GM23338 (cell line): Measurements from ENCODE around the gene NTRK3. TPM values are rescaled to one million over a fixed set of nuclear protein-coding genes. Genes with fewer than 3 reads are reported as not detected.
"Not testable (repeated sequence)": the region's sequence is repeated elsewhere in the genome, so short reads cannot be mapped to it uniquely, and the experiment has no call there.

Source experiments
- ATAC-seq: fragments of 200-7000 bp; cut with Tn5 transposase; 3 replicates; pipeline ENCODE4 v1.9.1; 2020
- DNase-seq: peaks from one replicate; pipeline ENCODE4 v3.0.0-alpha.2; 2015; ENCODE audit warnings: low spot score
- H2AFZ ChIP-seq: fragments of 200-600 bp; sonication (generic); 2 replicates; pipeline ENCODE4 v1.8.0; 2016; ENCODE audit warnings: antibody characterized with exemption, mild to moderate bottlenecking, moderate library complexity
- H3F3A ChIP-seq: fragments of 200-600 bp; sonication (generic); replicated peaks from 2 replicates; pipeline ENCODE4 v1.8.0; 2017; ENCODE audit warnings: antibody characterized with exemption, mixed run types, low read depth
- H3K27ac ChIP-seq: fragments of 200-600 bp; sonication (generic); 2 replicates; pipeline ENCODE4 v1.6.1; 2016; ENCODE audit warnings: low read depth
- H3K27me3 ChIP-seq: fragments of 200-600 bp; sonication (generic); 2 replicates; pipeline ENCODE4 v1.8.0; 2016; ENCODE audit warnings: mild to moderate bottlenecking, mixed run types, moderate library complexity; ENCODE audit not compliant: insufficient read depth
- H3K36me3 ChIP-seq: fragments of 200-600 bp; sonication (generic); 2 replicates; pipeline ENCODE4 v1.8.0; 2016; ENCODE audit warnings: mild to moderate bottlenecking; ENCODE audit not compliant: insufficient read depth
- H3K4me1 ChIP-seq: fragments of 200-600 bp; sonication (generic); 2 replicates; pipeline ENCODE4 v1.8.0; 2016; ENCODE audit warnings: mild to moderate bottlenecking, moderate library complexity; ENCODE audit not compliant: insufficient read depth
- H3K4me2 ChIP-seq: fragments of 200-600 bp; sonication (generic); 2 replicates; pipeline ENCODE4 v1.7.1; 2017; ENCODE audit warnings: mixed run types
- H3K4me3 ChIP-seq: fragments of 200-600 bp; sonication (generic); 2 replicates; pipeline ENCODE4 v1.6.1; 2016; ENCODE audit warnings: mixed run types
- H3K79me2 ChIP-seq: fragments of 200-600 bp; sonication (generic); replicated peaks from 2 replicates; pipeline ENCODE4 v1.8.0; 2017; ENCODE audit warnings: mild to moderate bottlenecking; ENCODE audit not compliant: insufficient read depth
- H3K9me2 ChIP-seq: fragments of 200-600 bp; sonication (generic); 2 replicates; pipeline ENCODE4 v1.8.0; 2017; ENCODE audit not compliant: insufficient read depth
- H4K20me1 ChIP-seq: fragments of 200-600 bp; sonication (generic); replicated peaks from 2 replicates; pipeline ENCODE4 v1.8.0; 2017; ENCODE audit warnings: mild to moderate bottlenecking; ENCODE audit not compliant: insufficient read depth
- H3K27ac Mint-ChIP-seq: 2 replicates; pipeline ENCODE4 v1.8.0; 2020; ENCODE audit warnings: inconsistent platforms, mild to moderate bottlenecking, moderate library complexity, mixed read lengths
- H3K27me3 Mint-ChIP-seq: 3 replicates; pipeline ENCODE4 v1.8.0; 2022; ENCODE audit warnings: low read depth, mild to moderate bottlenecking, moderate library complexity, mixed read lengths, inconsistent platforms; ENCODE audit not compliant: insufficient read depth, poor library complexity
- H3K36me3 Mint-ChIP-seq: 3 replicates; pipeline ENCODE4 v1.8.0; 2021; ENCODE audit warnings: low read depth, mild to moderate bottlenecking, inconsistent platforms, moderate library complexity, mixed read lengths
- H3K4me1 Mint-ChIP-seq: 3 replicates; pipeline ENCODE4 v1.8.0; 2020; ENCODE audit warnings: mild to moderate bottlenecking, inconsistent platforms, mixed read lengths
- H3K4me3 Mint-ChIP-seq: 3 replicates; pipeline ENCODE4 v1.8.0; 2021; ENCODE audit warnings: moderate library complexity, mild to moderate bottlenecking, inconsistent platforms, mixed read lengths
- H3K9me3 Mint-ChIP-seq: 3 replicates; pipeline ENCODE4 v1.8.0; 2020; ENCODE audit warnings: moderate library complexity, mild to moderate bottlenecking, inconsistent platforms, mixed read lengths
- EZH2 ChIP-seq: fragments of 200-600 bp; sonication (generic); IDR thresholded peaks from one replicate; pipeline ENCODE4 v1.8.0; 2017; ENCODE audit warnings: antibody characterized with exemption, mild to moderate bottlenecking, low read depth; ENCODE audit not compliant: unreplicated experiment
- EZH2phosphoT487 ChIP-seq: fragments of 200-600 bp; sonication (generic); IDR thresholded peaks from one replicate; pipeline ENCODE4 v1.8.1; 2018; ENCODE audit warnings: antibody characterized with exemption; ENCODE audit not compliant: unreplicated experiment
- JUNB ChIP-seq: IDR thresholded peaks from one replicate; pipeline ENCODE4 v1.6.1; 2016; ENCODE audit warnings: antibody characterized with exemption; ENCODE audit not compliant: unreplicated experiment
- NANOG ChIP-seq: IDR thresholded peaks from 2 replicates; pipeline ENCODE4 v1.6.1; 2016; ENCODE audit warnings: antibody characterized with exemption, borderline replicate concordance
- POLR2AphosphoS5 ChIP-seq: IDR thresholded peaks from 2 replicates; pipeline ENCODE4 v1.6.1; 2016; ENCODE audit warnings: antibody characterized with exemption, low read depth
- REST ChIP-seq: IDR thresholded peaks from one replicate; pipeline ENCODE4 v1.6.1; 2018; ENCODE audit warnings: antibody characterized with exemption; ENCODE audit not compliant: unreplicated experiment
- ZNF331 ChIP-seq: fragments of 250-450 bp; sonication (Bioruptor Pico); IDR thresholded peaks from 2 replicates; pipeline ENCODE4 v1.5.0; 2020; ENCODE audit warnings: low read depth, mild to moderate bottlenecking, moderate library complexity
- polyA plus RNA-seq: library from polyadenylated mRNA; unstranded; fragments of >200 nt; fragmentation: Nextera tagmentation; extraction: Ambion mirVana; gene quantifications from 2 replicates; pipeline ENCODE4 v1.2.1, GENCODE V29; 2016
- total RNA-seq: library from RNA; depleted of rRNA; stranded (reverse); fragments of >200 nt; shearing (Covaris generic); gene quantifications from 2 replicates; pipeline ENCODE4 v1.2.3, GENCODE V29; 2014
- TF ChIP-seq, protein P1 (sequence below), 2 experiments: fragments of 200-600 bp in 1 of 2; sonication (generic) in 1 of 2; conservative IDR thresholded peaks; 2 replicates each; pipeline versions ENCODE4 v1.5.1 to v1.6.1; 2016 to 2017; ENCODE audit warnings: antibody characterized with exemption in 2 of 2, low read depth in 2 of 2, mild to moderate bottlenecking in 2 of 2, moderate library complexity in 1 of 2

The NTRK3 gene
- total and polyA plus RNA-seq, 2 experiments from 2014 or later: 3.1 to 5.3 TPM

GRCh38 chr15:88036154-88036839 is 220.2 kb downstream of the NTRK3 start:
- Histone ChIP-seq H3K36me3 (no peaks in the 10 kb centered on the region), H3F3A (no peaks in the 10 kb centered on the region), H3K27me3 (no peaks in the 10 kb centered on the region), H4K20me1 (no peaks in the 10 kb centered on the region), H3K4me3 (peak overlapping the region; percentile 32), H3K9me2 (peaks cover 39% of the 10 kb centered on the region), H3K4me2 (peak overlapping the region; percentile 47), H3K27ac (peak overlapping the region; percentile 78), H3K4me1 (peaks cover 37% of the 10 kb centered on the region), H2AFZ (no peak overlapping the region), H3K79me2 (no peaks in the 10 kb centered on the region)
- Mint-ChIP-seq H3K4me1 (peaks cover 44% of the 10 kb centered on the region), H3K36me3 (peaks cover 7% of the 10 kb centered on the region; the same call in 1 of the 3 replicates), H3K4me3 (peak overlapping the region; percentile 31), H3K27me3 (peaks cover 13% of the 10 kb centered on the region), H3K27ac (peak overlapping the region; percentile 58), H3K9me3 (no peaks in the 10 kb centered on the region)
- TF ChIP-seq NANOG: peak; percentile 93
- TF ChIP-seq POLR2AphosphoS5: no peak
- ATAC-seq (peak; percentile 87), DNase-seq (peak; percentile 59)

DNA sequence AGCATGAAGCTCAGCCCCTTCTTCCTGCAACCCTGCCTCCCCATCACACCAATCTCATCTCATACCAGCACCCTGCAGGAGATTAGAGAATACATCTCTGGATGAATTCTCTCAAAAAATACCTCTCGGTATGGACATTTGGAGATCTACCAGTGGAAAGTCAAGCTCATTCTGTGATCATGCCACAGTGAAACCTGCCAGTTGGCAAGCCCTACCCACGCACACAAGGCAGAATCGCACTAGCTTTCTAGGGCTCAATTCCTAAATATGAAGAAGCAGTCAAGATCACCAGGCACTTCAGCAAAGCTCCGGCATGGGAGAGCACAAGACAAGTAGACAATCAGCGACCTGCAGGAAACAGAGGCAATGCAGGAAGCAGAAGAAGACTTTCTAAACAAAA is 221.2 kb downstream of the NTRK3 start:
- peak overlapping the region; percentile 61 for H3K27ac Mint-ChIP-seq
- peaks cover 44% of the 10 kb centered on the region for H3K4me1 Mint-ChIP-seq
- Histone ChIP-seq H2AFZ (no peak overlapping the region; the same call in 1 of the 2 replicates), H3K27me3 (no peaks in the 10 kb centered on the region), H3K4me3 (no peak overlapping the region), H3K79me2 (no peaks in the 10 kb centered on the region), H3K27ac (peak overlapping the region; percentile 1), H3K4me2 (peak overlapping the region; percentile 39; the same call in 1 of the 2 replicates), H3K9me2 (peaks cover 30% of the 10 kb centered on the region; the same call in 1 of the 2 replicates), H4K20me1 (no peaks in the 10 kb centered on the region), H3F3A (no peaks in the 10 kb centered on the region), H3K36me3 (no peaks in the 10 kb centered on the region), H3K4me1 (peaks cover 37% of the 10 kb centered on the region)
- H3K27me3 Mint-ChIP-seq: peaks cover 13% of the 10 kb centered on the region
- no peak overlapping the region for H3K4me3 Mint-ChIP-seq
- peaks cover 12% of the 10 kb centered on the region; the same call in 1 of the 3 replicates for H3K36me3 Mint-ChIP-seq
- no peak for DNase-seq
- no peaks in the 10 kb centered on the region for H3K9me3 Mint-ChIP-seq
- TF ChIP-seq EZH2phosphoT487 (no peak), JUNB (no peak), ZNF331 (CRISPR knock-in tag) (no peak), POLR2AphosphoS5 (no peak), REST (no peak), EZH2 (no peak)
- TF ChIP-seq, protein P1, sequence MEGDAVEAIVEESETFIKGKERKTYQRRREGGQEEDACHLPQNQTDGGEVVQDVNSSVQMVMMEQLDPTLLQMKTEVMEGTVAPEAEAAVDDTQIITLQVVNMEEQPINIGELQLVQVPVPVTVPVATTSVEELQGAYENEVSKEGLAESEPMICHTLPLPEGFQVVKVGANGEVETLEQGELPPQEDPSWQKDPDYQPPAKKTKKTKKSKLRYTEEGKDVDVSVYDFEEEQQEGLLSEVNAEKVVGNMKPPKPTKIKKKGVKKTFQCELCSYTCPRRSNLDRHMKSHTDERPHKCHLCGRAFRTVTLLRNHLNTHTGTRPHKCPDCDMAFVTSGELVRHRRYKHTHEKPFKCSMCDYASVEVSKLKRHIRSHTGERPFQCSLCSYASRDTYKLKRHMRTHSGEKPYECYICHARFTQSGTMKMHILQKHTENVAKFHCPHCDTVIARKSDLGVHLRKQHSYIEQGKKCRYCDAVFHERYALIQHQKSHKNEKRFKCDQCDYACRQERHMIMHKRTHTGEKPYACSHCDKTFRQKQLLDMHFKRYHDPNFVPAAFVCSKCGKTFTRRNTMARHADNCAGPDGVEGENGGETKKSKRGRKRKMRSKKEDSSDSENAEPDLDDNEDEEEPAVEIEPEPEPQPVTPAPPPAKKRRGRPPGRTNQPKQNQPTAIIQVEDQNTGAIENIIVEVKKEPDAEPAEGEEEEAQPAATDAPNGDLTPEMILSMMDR (conservative IDR thresholded peaks at IDR 0.05; ENCODE audit: low read depth in 2 of 2): no peak
- ATAC-seq: no peak; the same call in 2 of the 3 replicates

- Mint-ChIP-seq H3K36me3 (peaks cover 12% of the 10 kb centered on the region; the same call in 1 of the 3 replicates), H3K4me1 (peaks cover 53% of the 10 kb centered on the region)
- H3K4me1 ChIP-seq: peaks cover 44% of the 10 kb centered on the region
- not testable (repeated sequence) for DNase-seq, H3K79me2 ChIP-seq, H3K27me3 ChIP-seq, ATAC-seq, H3K27ac Mint-ChIP-seq, H3K27ac ChIP-seq, H3F3A ChIP-seq, H3K36me3 ChIP-seq, H3K4me2 ChIP-seq, H3K27me3 Mint-ChIP-seq, H3K4me3 ChIP-seq, H3K4me3 Mint-ChIP-seq, H2AFZ ChIP-seq, H3K9me3 Mint-ChIP-seq, H4K20me1 ChIP-seq
- 0 out of 2 replicates have a peak, but pooled peaks cover 21% of the 10 kb centered on the region for H3K9me2 ChIP-seq
Measured at GRCh38 chr15:88033421-88033820, 223.1 kb downstream of the NTRK3 start.
